GM12878 (cell line): ENCODE data around the gene CIRBP. TPM values are rescaled to one million over a fixed set of nuclear protein-coding genes. Genes with fewer than 3 reads are reported as not detected.
A peak's percentile ranks its signal among the peaks of the same experiment; 100 is the strongest.

Experiments
- BACH1 ChIP-seq: fragments of 450-650 bp; IDR thresholded peaks from 2 replicates; pipeline ENCODE4 v1.6.1; 2017; ENCODE audit warnings: mild to moderate bottlenecking, borderline replicate concordance
- BRCA1 ChIP-seq: IDR thresholded peaks from 2 replicates; pipeline ENCODE4 v1.6.1; 2011; ENCODE audit warnings: low read depth, low read length, improper control_type of control experiment
- CTCF ChIP-seq, 3 experiments: IDR thresholded peaks in 2 of 3; conservative IDR thresholded peaks in 1 of 3; 2 replicates each; pipeline ENCODE4 v1.5.1; 2011; ENCODE audit warnings: low read depth in 3 of 3, low read length in 3 of 3, mild to moderate bottlenecking in 3 of 3, control low read depth in 2 of 3, moderate library complexity in 2 of 3, inconsistent platforms in 1 of 3, mixed read lengths in 1 of 3; ENCODE audit not compliant: control insufficient read depth in 2 of 3, insufficient read depth in 1 of 3; ENCODE audit errors: extremely low read depth in 1 of 3
- DPF2 ChIP-seq: fragments of 450-650 bp; IDR thresholded peaks from 2 replicates; pipeline ENCODE4 v1.6.1; 2017; ENCODE audit warnings: mild to moderate bottlenecking
- E2F4 ChIP-seq: IDR thresholded peaks from 2 replicates; pipeline ENCODE4 v1.6.1; 2012; ENCODE audit warnings: low read depth, low read length, improper control_type of control experiment
- EZH2 ChIP-seq: IDR thresholded peaks from 2 replicates; pipeline ENCODE4 v1.6.1; 2012; ENCODE audit warnings: low read depth, mild to moderate bottlenecking, control low read depth, inconsistent platforms, low read length, borderline replicate concordance; ENCODE audit not compliant: control insufficient read depth
- FOS ChIP-seq: IDR thresholded peaks from 3 replicates; pipeline ENCODE4 v1.6.1; 2011; ENCODE audit warnings: borderline replicate concordance; ENCODE audit not compliant: insufficient read length; ENCODE audit errors: extremely low read depth
- IRF5 ChIP-seq: fragments of 450-650 bp; IDR thresholded peaks from 2 replicates; pipeline ENCODE4 v1.6.1; 2017; ENCODE audit warnings: borderline replicate concordance
- KLF5 ChIP-seq: fragments of 450-650 bp; IDR thresholded peaks from 2 replicates; pipeline ENCODE4 v1.6.1; 2014; ENCODE audit warnings: mild to moderate bottlenecking; ENCODE audit not compliant: partially characterized antibody
- NRF1 ChIP-seq: conservative IDR thresholded peaks from 2 replicates; pipeline ENCODE4 v1.6.1; 2011; ENCODE audit warnings: mild to moderate bottlenecking, low read depth, low read length, improper control_type of control experiment
- PBX3 ChIP-seq: IDR thresholded peaks from 2 replicates; pipeline ENCODE4 v1.6.1; 2011; ENCODE audit warnings: mild to moderate bottlenecking, low read depth, low read length, moderate library complexity; ENCODE audit not compliant: insufficient replicate concordance
- POLR2A ChIP-seq: IDR thresholded peaks from 2 replicates; pipeline ENCODE4 v1.6.1; 2011; ENCODE audit warnings: low read depth, mild to moderate bottlenecking, low read length
- POLR2AphosphoS5 ChIP-seq: IDR thresholded peaks from 2 replicates; pipeline ENCODE4 v1.6.1; 2011; ENCODE audit warnings: mild to moderate bottlenecking, low read length, inconsistent platforms
- POU2F2 ChIP-seq: IDR thresholded peaks from 3 replicates; pipeline ENCODE4 v1.6.1; 2011; ENCODE audit warnings: low read depth, mild to moderate bottlenecking, low read length, borderline replicate concordance
- RBBP5 ChIP-seq: fragments of 200-600 bp; sonication (generic); conservative IDR thresholded peaks from 2 replicates; pipeline ENCODE4 v1.6.1; 2016
- SIX5 ChIP-seq: IDR thresholded peaks from 2 replicates; pipeline ENCODE4 v1.6.1; 2011; ENCODE audit warnings: mild to moderate bottlenecking, low read depth, low read length, moderate library complexity; ENCODE audit not compliant: severe bottlenecking
- SP1 ChIP-seq: IDR thresholded peaks from one replicate; pipeline ENCODE4 v1.6.1; 2011; ENCODE audit warnings: low read depth, low read length
- SREBF2 ChIP-seq: IDR thresholded peaks from 2 replicates; pipeline ENCODE4 v1.6.1; 2012; ENCODE audit warnings: mild to moderate bottlenecking, low read length
- STAT3 ChIP-seq: IDR thresholded peaks from 2 replicates; pipeline ENCODE4 v1.6.1; 2011; ENCODE audit warnings: low read depth, low read length, improper control_type of control experiment
- ZNF207 ChIP-seq: fragments of 450-650 bp; IDR thresholded peaks from 2 replicates; pipeline ENCODE4 v1.6.1; 2014; ENCODE audit warnings: antibody characterized with exemption, mild to moderate bottlenecking, borderline replicate concordance
- polyA plus RNA-seq, 11 experiments: library from polyadenylated mRNA; depleted of rRNA in 4 of 11; unstranded in 6 of 11; stranded (reverse) in 5 of 11; fragments of >200 nt; fragmentation: Nextera tagmentation in 4 of 11; fragmentation: Illumina TruSeq in 1 of 11; extraction: Ambion mirVana in 4 of 11; extraction: Trizol in 1 of 11; gene quantifications; 1 replicate in 1 of 11; 2 replicates in 10 of 11; pipeline versions ENCODE4 v1.2.1 to v1.2.3, GENCODE V29; 2011 to 2016; ENCODE audit warnings: inconsistent platforms in 2 of 11, missing spikeins in 2 of 11, low read depth in 1 of 11
- total RNA-seq, 4 experiments: library from RNA; depleted of rRNA in 3 of 4; stranded (reverse); fragments of >200 nt in 3 of 4; fragmentation: Illumina TruSeq in 1 of 4; extraction: Trizol in 1 of 4; gene quantifications; 2 replicates each; pipeline versions ENCODE4 v1.2.1 to v1.2.3, GENCODE V29; 2013 to 2021
- TF ChIP-seq, protein P1 (sequence below): IDR thresholded peaks from 2 replicates; pipeline ENCODE4 v1.6.1; 2012; ENCODE audit warnings: low read depth, low read length, improper control_type of control experiment

Gene CIRBP
- total and polyA plus RNA-seq, 10 of the 15 experiments (the other 5 are each of a cell fraction or from before 2014, with no cell fraction given): 27.6 to 335 (median 229) TPM

DNA sequence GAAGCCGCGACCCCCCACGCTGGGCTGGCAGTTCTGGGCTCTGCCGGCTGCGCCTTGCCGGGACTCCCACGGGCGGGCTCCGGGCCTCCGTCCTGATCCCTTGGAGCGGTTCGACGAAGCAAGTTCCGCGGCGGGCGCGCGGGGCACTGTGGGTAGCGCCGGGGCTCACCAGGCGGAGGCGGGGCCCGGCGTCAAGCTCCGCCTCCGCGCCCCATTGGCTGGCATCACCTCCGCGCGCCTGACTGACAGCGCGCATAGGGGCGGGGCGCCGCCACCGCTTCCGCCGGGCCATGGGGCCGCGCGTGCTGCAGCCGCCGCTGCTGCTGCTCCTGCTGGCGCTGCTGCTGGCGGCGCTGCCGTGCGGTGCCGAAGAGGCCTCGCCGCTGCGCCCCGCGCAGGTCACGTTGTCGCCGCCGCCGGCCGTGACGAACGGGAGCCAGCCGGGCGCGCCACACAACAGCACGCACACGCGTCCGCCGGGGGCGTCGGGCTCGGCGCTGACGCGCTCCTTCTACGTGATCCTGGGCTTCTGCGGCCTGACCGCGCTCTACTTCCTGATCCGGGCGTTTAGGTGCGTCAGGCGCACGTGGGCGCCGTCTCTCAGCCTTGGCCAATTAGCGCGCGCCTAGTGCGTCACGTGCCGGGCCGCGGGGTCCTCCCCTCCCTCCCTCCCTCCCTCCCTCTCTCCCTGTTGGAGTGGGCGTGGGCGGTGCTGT, 6.3 kb downstream of the CIRBP start, which contains the start of gene FAM174C (continued):
- peak; percentile 93 for TF ChIP-seq KLF5
- TF ChIP-seq DPF2: peak; percentile 100
- TF ChIP-seq SIX5: peak; percentile 26
- no peak for TF ChIP-seq SREBF2
- TF ChIP-seq SP1: peak; percentile 75
- TF ChIP-seq STAT3: no peak
- TF ChIP-seq FOS: peak; percentile 55
- no peak for TF ChIP-seq RBBP5
- no peak for TF ChIP-seq CTCF (IDR thresholded peaks at IDR 0.05 in 2 of 3, conservative IDR thresholded peaks at IDR 0.05 in 1 of 3; ENCODE audit: control insufficient read depth in 2 of 3, extremely low read depth in 1 of 3, insufficient read depth in 1 of 3, low read depth in 3 of 3, low read length in 3 of 3)
- TF ChIP-seq EZH2: no peak
- peak; percentile 94 for TF ChIP-seq PBX3
- TF ChIP-seq ZNF207: peak; percentile 94; the same call in 1 of the 2 replicates
- no peak for TF ChIP-seq E2F4
- TF ChIP-seq POU2F2: 0 out of 3 replicates have a peak, but pooled peaks have one; percentile 46
- TF ChIP-seq BRCA1: no peak
- TF ChIP-seq POLR2A: peak; percentile 89
- TF ChIP-seq BACH1: peak; percentile 94
- TF ChIP-seq POLR2AphosphoS5: peak; percentile 87
- no peak for TF ChIP-seq IRF5
- no peak for TF ChIP-seq NRF1
- TF ChIP-seq, protein P1, sequence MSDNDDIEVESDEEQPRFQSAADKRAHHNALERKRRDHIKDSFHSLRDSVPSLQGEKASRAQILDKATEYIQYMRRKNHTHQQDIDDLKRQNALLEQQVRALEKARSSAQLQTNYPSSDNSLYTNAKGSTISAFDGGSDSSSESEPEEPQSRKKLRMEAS: peak; percentile 97
